ENCODE measurements around the gene ZDHHC3. TPM values are rescaled to one million over a fixed set of nuclear protein-coding genes. Genes with fewer than 3 reads are reported as not detected.

ZDHHC3 gene
- total RNA-seq, 2 donors from 2014 or later = 152 to 171 TPM

GRCh38 chr3:44877333-44877732 is 98.6 kb downstream of the ZDHHC3 start:
- DNase-seq (no peak), ATAC-seq (no peak)
- intact Hi-C loops (cut with DNase I, micrococcal nuclease) = no loop called here

DNA sequence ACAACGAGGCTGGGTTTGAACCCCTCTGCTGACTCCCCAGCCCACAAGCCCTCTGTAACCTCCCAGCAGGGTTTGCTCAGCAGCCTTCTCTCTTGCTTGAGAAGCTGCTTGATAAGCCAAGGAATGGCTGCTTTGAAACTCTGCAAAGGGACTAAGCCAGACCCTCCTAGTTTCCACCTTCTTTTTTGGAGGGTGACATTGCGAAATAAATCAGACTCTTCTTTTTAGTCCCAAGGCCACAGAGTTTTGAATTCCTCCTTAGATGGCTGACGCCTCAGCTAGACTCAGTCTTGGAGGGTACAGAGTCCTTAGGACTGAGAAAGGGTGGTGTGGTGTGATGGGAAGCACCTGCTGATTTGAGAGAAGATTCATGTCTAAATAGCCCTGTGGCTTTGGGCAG is 100.4 kb downstream of the ZDHHC3 start:
- no peak for DNase-seq
- ATAC-seq = no peak
- intact Hi-C loops (cut with DNase I, micrococcal nuclease) = no loop called here

Other genes starting within 250 kb of the ZDHHC3 start
- gene ZNF501, start 246.5 kb downstream of the ZDHHC3 start, total RNA-seq = 1 to 10 TPM; 1.3 to 2.6 TPM
- gene KIAA1143, start 214.6 kb downstream of the ZDHHC3 start, total RNA-seq = 10 to 100 TPM; 14.4 to 16.0 TPM
- gene KIF15, start 214.4 kb downstream of the ZDHHC3 start, total RNA-seq = 1 to 10 TPM; 2.6 to 4.2 TPM
- 1 to 10 TPM; 6.6 to 9.2 TPM for gene TMEM42, start 114.3 kb downstream of the ZDHHC3 start, total RNA-seq
- gene TGM4, start 101.6 kb downstream of the ZDHHC3 start, total RNA-seq = not detected
- gene EXOSC7, start 70 bp upstream of the ZDHHC3 start, total RNA-seq = 10 to 100 TPM; 18.9 to 22.2 TPM
- 10 to 100 TPM; 13.7 to 19.2 TPM for gene CLEC3B, start 50.1 kb upstream of the ZDHHC3 start, total RNA-seq
- 10 to 100 TPM; 89.3 to 97.0 TPM for gene CDCP1, start 170.2 kb upstream of the ZDHHC3 start, total RNA-seq

Data from left colon (tissue), 2 donors.